AG04450 (cell line): ENCODE measurements around the gene HEXIM1. TPM values are rescaled to one million over a fixed set of nuclear protein-coding genes. Genes with fewer than 3 reads are reported as not detected.

Experiments used
- CTCF ChIA-PET: fragments of 300-600, 350-600 bp; formaldehyde crosslinking; extraction: SDS; loops from one replicate; lab custom pipeline; 2022; ENCODE audit warnings: antibody characterized with exemption, inconsistent platforms; lab: Charles Lee
- POLR2A ChIA-PET: fragments of 350-600 bp; formaldehyde crosslinking; extraction: SDS; loops from one replicate; lab custom pipeline; 2021; ENCODE audit warnings: antibody characterized with exemption, inconsistent platforms; lab: Yijun Ruan, JAX
- DNase-seq: peaks from one replicate; pipeline ENCODE4 v3.0.0-alpha.2; 2011; ENCODE audit warnings: low read depth, low spot score
- H3K27ac ChIP-seq: one replicate; pipeline ENCODE4 v1.5.1; 2012; ENCODE audit warnings: low read depth, low read length, control low read depth
- H3K27me3 ChIP-seq: one replicate; pipeline ENCODE4 v1.6.0; 2012; ENCODE audit warnings: low read length; ENCODE audit not compliant: control insufficient read depth, insufficient read depth
- H3K4me3 ChIP-seq: 2 replicates; pipeline ENCODE4 v1.5.1; 2011; ENCODE audit warnings: mild to moderate bottlenecking, low read depth, low read length, control low read depth
- H3K9me3 ChIP-seq: 2 replicates; pipeline ENCODE4 v1.5.1; 2012; ENCODE audit warnings: low read length; ENCODE audit not compliant: control insufficient read depth, insufficient read depth
- polyA plus RNA-seq: library from polyadenylated mRNA; depleted of rRNA; stranded (reverse); fragments of >200 nt; gene quantifications from 2 replicates; pipeline ENCODE4 v1.2.3, GENCODE V29; 2011
- TF ChIP-seq, protein P1 (sequence below): IDR thresholded peaks from 2 replicates; pipeline ENCODE4 v1.5.1; 2011; ENCODE audit warnings: low read depth, low read length, control low read depth, inconsistent platforms

HEXIM1 gene
- polyA plus RNA-seq, 1 experiment, result 13.2 TPM

DNA sequence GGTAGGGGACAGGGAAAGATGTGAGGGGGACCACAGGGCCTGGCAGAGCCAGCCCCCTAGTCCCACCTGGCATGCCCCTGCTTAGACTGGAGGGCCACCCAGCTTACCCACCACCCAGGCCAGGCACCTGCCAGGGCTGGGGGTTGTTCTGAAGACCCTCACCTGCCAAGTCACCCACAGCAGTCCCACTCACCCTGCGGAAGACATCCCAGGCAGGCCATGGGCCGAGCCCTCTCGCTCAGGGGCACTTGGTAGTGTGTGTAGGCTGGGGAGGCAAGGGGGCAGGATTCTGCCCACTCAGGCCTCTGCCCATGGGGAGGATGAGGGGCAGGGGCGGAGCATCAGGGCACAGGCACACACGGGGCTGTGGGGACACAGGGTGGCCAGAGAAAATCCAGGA is 19.9 kb upstream of the HEXIM1 start:
- CTCF ChIA-PET, result no interaction called here
- TF ChIP-seq, protein P1, sequence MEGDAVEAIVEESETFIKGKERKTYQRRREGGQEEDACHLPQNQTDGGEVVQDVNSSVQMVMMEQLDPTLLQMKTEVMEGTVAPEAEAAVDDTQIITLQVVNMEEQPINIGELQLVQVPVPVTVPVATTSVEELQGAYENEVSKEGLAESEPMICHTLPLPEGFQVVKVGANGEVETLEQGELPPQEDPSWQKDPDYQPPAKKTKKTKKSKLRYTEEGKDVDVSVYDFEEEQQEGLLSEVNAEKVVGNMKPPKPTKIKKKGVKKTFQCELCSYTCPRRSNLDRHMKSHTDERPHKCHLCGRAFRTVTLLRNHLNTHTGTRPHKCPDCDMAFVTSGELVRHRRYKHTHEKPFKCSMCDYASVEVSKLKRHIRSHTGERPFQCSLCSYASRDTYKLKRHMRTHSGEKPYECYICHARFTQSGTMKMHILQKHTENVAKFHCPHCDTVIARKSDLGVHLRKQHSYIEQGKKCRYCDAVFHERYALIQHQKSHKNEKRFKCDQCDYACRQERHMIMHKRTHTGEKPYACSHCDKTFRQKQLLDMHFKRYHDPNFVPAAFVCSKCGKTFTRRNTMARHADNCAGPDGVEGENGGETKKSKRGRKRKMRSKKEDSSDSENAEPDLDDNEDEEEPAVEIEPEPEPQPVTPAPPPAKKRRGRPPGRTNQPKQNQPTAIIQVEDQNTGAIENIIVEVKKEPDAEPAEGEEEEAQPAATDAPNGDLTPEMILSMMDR, result no peak
- Histone ChIP-seq H3K4me3 (no peak overlapping the region), H3K27me3 (no peaks in the 10 kb centered on the region), H3K27ac (peak overlapping the region; percentile 78), H3K9me3 (no peaks in the 10 kb centered on the region; the same call in 1 of the 2 replicates)
- POLR2A ChIA-PET, result interaction anchor here (0.6 to 1.2 kb wide), 3 partner anchors 17 to 216 kb away, joined by 3 to 5 read pairs (median 4); no protein-coding TSS in a partner anchor
- no peak for DNase-seq

DNA sequence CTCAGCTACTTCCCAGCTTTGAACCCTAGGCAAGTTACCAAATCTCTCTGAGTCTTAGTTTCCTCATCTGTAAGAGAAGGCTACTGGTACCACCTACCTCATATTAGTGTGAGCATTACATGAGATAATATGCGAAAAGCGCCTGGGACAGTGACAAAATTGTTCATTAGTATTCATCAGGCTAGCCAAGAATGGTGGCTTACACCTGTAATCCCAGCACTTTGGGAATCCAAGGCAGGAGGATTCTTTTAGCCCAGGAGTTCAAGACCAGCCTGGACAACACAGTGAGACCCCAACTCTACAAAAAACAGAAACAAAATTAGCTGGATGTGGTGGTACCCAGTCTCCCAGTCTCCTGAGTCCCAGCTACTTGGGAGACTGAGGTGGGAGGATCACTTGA is 19.3 kb upstream of the HEXIM1 start:
- TF ChIP-seq, protein P1, result no peak
- no peak overlapping the region for H3K4me3 ChIP-seq
- no peaks in the 10 kb centered on the region for H3K27me3 ChIP-seq
- ChIA-PET POLR2A (no interaction called here), CTCF (no interaction called here)
- H3K9me3 ChIP-seq, result no peaks in the 10 kb centered on the region; the same call in 1 of the 2 replicates
- no peak for DNase-seq
- H3K27ac ChIP-seq, result no peak overlapping the region

DNA sequence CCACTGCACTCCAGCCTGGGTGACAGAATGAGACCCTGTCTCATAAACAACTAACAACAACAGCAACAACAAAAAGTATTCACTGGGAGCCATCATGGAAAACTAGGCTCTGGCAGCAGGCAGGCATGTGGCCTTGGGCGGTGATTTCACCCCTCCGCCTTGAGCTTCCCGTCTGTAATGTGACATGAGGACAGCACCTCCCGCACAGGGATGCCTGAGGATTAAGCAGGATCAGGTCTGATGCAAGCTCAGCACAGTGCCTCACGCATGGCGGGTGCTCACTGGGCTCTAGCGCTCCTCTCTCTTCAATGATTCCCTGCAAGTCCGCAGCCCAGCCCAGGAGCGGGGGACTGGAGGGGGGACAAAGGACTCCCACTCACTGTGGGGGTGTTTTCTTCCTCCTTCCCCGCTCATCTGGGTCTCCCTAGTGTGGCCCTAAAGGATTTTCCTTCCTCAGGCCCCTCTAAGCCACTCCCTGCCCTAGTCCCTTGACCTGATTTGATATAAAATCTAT is 18.8 kb upstream of the HEXIM1 start:
- ChIA-PET CTCF (no interaction called here), POLR2A (no interaction called here)
- H3K4me3 ChIP-seq, result no peak overlapping the region
- no peaks in the 10 kb centered on the region for H3K27me3 ChIP-seq
- H3K9me3 ChIP-seq, result no peaks in the 10 kb centered on the region; the same call in 1 of the 2 replicates
- no peak for DNase-seq
- TF ChIP-seq, protein P1, result no peak
- H3K27ac ChIP-seq, result no peak overlapping the region

DNA sequence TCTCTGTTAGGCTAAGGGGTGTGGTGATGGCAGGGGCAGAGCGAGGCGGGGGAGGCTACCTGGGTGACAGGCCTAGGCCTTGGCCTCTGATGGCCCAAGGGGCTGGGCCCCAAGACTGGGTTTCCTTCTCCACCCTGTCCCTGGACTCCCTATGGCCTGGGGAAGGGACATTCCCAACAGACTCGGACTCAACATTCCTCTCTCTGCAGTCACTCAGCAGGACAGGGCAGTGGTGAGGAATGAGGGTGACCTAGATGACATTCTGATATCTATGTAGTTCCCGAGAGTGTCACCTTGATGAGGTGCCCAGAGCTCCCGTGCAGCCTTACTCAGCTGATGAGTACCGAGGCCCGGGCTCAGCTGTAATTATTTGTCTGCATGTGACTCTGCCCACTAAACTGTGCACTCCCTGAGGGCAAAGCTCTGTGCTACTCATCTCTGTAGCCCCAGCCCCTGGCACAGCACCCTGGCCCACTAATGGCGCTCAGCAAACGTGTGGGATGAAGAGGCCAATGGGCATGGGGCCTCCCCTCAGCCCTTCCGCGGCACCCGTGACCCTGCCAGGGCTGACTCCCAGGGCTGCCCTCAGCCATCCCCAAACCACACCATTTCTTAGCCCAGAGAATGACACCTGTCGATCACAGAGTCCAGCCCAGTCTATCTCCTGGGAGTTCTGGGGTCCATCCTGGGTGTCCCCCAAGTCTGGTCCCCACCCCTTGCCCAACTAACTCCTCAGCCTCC is 18.2 kb upstream of the HEXIM1 start:
- CTCF ChIA-PET, result interaction anchor here (0.6 kb wide), 1 partner anchor 19 kb away, joined by 3 read pairs; the partner anchor contains the start of gene HEXIM1
- Histone ChIP-seq H3K9me3 (no peaks in the 10 kb centered on the region; the same call in 1 of the 2 replicates), H3K27me3 (no peaks in the 10 kb centered on the region), H3K4me3 (no peak overlapping the region), H3K27ac (no peak overlapping the region)
- POLR2A ChIA-PET, result interaction anchor here (0.6 kb wide), 1 partner anchor 216 kb away, joined by 4 read pairs; no protein-coding TSS in a partner anchor
- TF ChIP-seq, protein P1, result no peak
- DNase-seq, result no peak
